ENCODE measurements around the gene NF2. TPM values are rescaled to one million over a fixed set of nuclear protein-coding genes. Genes with fewer than 3 reads are reported as not detected.

NF2 gene
- total RNA-seq, 1 experiment from 2014 or later: 50.9 TPM

GRCh38 chr22:29650370-29650769, 46.9 kb downstream of the NF2 start:
- no peak overlapping the region for H3K9ac ChIP-seq (ENCODE audit: extremely low read depth, insufficient read length, low read length)
- no peak overlapping the region for H3K27ac ChIP-seq (ENCODE audit: insufficient read length, low read depth, low read length)
- H3T11ph ChIP-seq (ENCODE audit: low read length): no peak overlapping the region
- no peak overlapping the region for H3K4ac ChIP-seq (ENCODE audit: low read depth, low read length)
- no peak overlapping the region for H4K8ac ChIP-seq (replicated peaks; ENCODE audit: insufficient read length, low read depth, low read length)
- no peaks in the 10 kb centered on the region for H3K27me3 ChIP-seq (ENCODE audit: insufficient read depth, low read length)
- H3K14ac ChIP-seq (ENCODE audit: insufficient read depth, low read length): no peak overlapping the region
- no peak overlapping the region for H4K91ac ChIP-seq (ENCODE audit: insufficient read length, low read depth, low read length)
- Mint-ChIP-seq H3K27ac (peak overlapping the region in 2 of 3 experiments; percentile 5 to 88; a peak in 2 of 7 replicates), H3K4me3 (no peak overlapping the region), H3K27me3 (ENCODE audit: low read depth) (no peaks in the 10 kb centered on the region), H3K36me3 (ENCODE audit: insufficient read depth in 1 of 3, low read depth in 3 of 3) (peaks cover 4 to 18% (median 6%) of the 10 kb centered on the region in 3 experiments; a peak in 6 of 7 replicates), H3K4me1 (peaks cover 10 to 18% of the 10 kb centered on the region in 2 experiments), H3K9me3 (peaks cover 0 to under 1% of the 10 kb centered on the region in 2 experiments; a peak in 2 of 5 replicates)
- H2BK20ac ChIP-seq (ENCODE audit: low read depth, low read length, poor library complexity, severe bottlenecking): no peak overlapping the region
- no peaks in the 10 kb centered on the region for H3K4me1 ChIP-seq (ENCODE audit: insufficient read depth, low read length)
- no peaks in the 10 kb centered on the region for H3K79me1 ChIP-seq (ENCODE audit: insufficient read depth, low read depth, low read length, poor library complexity, severe bottlenecking)
- H2AFZ ChIP-seq (ENCODE audit: low read length): no peak overlapping the region
- DNase-seq: no peak
- H2AK5ac ChIP-seq (ENCODE audit: insufficient read length, low read length): no peak overlapping the region
- H2BK120ac ChIP-seq (ENCODE audit: low read depth, low read length, poor library complexity, severe bottlenecking): no peak overlapping the region
- H2BK12ac ChIP-seq (ENCODE audit: insufficient read length, low read depth, low read length): no peak overlapping the region
- no peaks in the 10 kb centered on the region for H3K79me2 ChIP-seq (ENCODE audit: insufficient read depth, low read length)
- H3K23me2 ChIP-seq (ENCODE audit: insufficient read length, low read depth, low read length, poor library complexity, severe bottlenecking): no peaks in the 10 kb centered on the region
- H4K20me1 ChIP-seq (ENCODE audit: control insufficient read depth, insufficient read depth, insufficient read length): no peaks in the 10 kb centered on the region
- WGBS (ENCODE audit: extremely low coverage, insufficient read length, low lambda C conversion rate): no CpG with 5 or more reads among the region's 5 CpGs
- TF ChIP-seq, protein P1, sequence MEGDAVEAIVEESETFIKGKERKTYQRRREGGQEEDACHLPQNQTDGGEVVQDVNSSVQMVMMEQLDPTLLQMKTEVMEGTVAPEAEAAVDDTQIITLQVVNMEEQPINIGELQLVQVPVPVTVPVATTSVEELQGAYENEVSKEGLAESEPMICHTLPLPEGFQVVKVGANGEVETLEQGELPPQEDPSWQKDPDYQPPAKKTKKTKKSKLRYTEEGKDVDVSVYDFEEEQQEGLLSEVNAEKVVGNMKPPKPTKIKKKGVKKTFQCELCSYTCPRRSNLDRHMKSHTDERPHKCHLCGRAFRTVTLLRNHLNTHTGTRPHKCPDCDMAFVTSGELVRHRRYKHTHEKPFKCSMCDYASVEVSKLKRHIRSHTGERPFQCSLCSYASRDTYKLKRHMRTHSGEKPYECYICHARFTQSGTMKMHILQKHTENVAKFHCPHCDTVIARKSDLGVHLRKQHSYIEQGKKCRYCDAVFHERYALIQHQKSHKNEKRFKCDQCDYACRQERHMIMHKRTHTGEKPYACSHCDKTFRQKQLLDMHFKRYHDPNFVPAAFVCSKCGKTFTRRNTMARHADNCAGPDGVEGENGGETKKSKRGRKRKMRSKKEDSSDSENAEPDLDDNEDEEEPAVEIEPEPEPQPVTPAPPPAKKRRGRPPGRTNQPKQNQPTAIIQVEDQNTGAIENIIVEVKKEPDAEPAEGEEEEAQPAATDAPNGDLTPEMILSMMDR (conservative IDR thresholded peaks at IDR 0.05): no peak
- no peak overlapping the region for H3K4me2 ChIP-seq (ENCODE audit: insufficient read depth, insufficient read length, low read length)
- no peak overlapping the region for H2BK15ac ChIP-seq (ENCODE audit: low read depth, low read length)
- no peak overlapping the region for H4K5ac ChIP-seq (ENCODE audit: insufficient read length, low read depth, low read length)
- H3K23ac ChIP-seq (ENCODE audit: insufficient read length, low read depth, low read length): no peak overlapping the region
- H3K18ac ChIP-seq (ENCODE audit: insufficient read length, low read depth, low read length): no peak overlapping the region
- H3K9me3 ChIP-seq (ENCODE audit: control insufficient read depth, low read depth, low read length): peaks cover 1% of the 10 kb centered on the region
- no peak overlapping the region for H3K56ac ChIP-seq (ENCODE audit: insufficient read length, low read depth, low read length)
- H2BK5ac ChIP-seq (ENCODE audit: insufficient read length, low read length): no peak overlapping the region

Measured in H9 (cell line).